Suprapubic skin (tissue), 4 donors: ENCODE data around the gene GNAQ. TPM values are rescaled to one million over a fixed set of nuclear protein-coding genes. Genes with fewer than 3 reads are reported as not detected.

Experiments
- DNase-seq, 2 donors: peaks; one replicate each; pipeline ENCODE4 v3.0.0-alpha.2; 2019; ENCODE audit warnings: low spot score in 2 of 2
- H3K27ac ChIP-seq: fragments of 200-600 bp; sonication (generic); one replicate; pipeline ENCODE4 v1.5.1; 2019
- H3K27me3 ChIP-seq: fragments of 200-600 bp; sonication (generic); one replicate; pipeline ENCODE4 v1.5.1; 2019
- H3K36me3 ChIP-seq: fragments of 200-600 bp; sonication (generic); one replicate; pipeline ENCODE4 v1.5.1; 2019
- H3K4me1 ChIP-seq: fragments of 200-600 bp; sonication (generic); one replicate; pipeline ENCODE4 v1.5.1; 2019
- H3K4me3 ChIP-seq: fragments of 200-600 bp; sonication (generic); one replicate; pipeline ENCODE4 v1.5.1; 2019; ENCODE audit warnings: mild to moderate bottlenecking
- H3K9me3 ChIP-seq: fragments of 200-600 bp; sonication (generic); one replicate; pipeline ENCODE4 v1.5.1; 2019
- CTCF ChIP-seq, 2 donors: fragments of 200-600 bp in 1 of 2; fragments of 450-650 bp in 1 of 2; sonication (generic) in 1 of 2; IDR thresholded peaks; one replicate each; pipeline ENCODE4 v1.5.1; 2016 to 2019; ENCODE audit warnings: antibody characterized with exemption in 2 of 2, mild to moderate bottlenecking in 1 of 2, moderate library complexity in 1 of 2
- EP300 ChIP-seq: sonication (generic); formaldehyde crosslinking; IDR thresholded peaks from one replicate; pipeline ENCODE4 v1.6.1; 2017; ENCODE audit warnings: antibody characterized with exemption
- POLR2A ChIP-seq, 2 donors: fragments of 450-650 bp; IDR thresholded peaks; one replicate each; pipeline ENCODE4 v1.6.1; 2017; ENCODE audit warnings: antibody characterized with exemption in 2 of 2, mild to moderate bottlenecking in 2 of 2, moderate library complexity in 2 of 2
- POLR2AphosphoS5 ChIP-seq, 3 donors: sonication (generic); formaldehyde crosslinking; IDR thresholded peaks; one replicate each; pipeline ENCODE4 v1.6.1; 2017; ENCODE audit warnings: antibody characterized with exemption in 3 of 3
- WGBS: methylation state at CpG from one replicate; pipeline ENCODE4 v1.1.5; 2018; 5-methylcytosine and 5-hydroxymethylcytosine counted together
- total RNA-seq, 4 donors: library from RNA; depleted of rRNA; stranded (reverse); fragments of >200 nt; gene quantifications; one replicate each; pipeline ENCODE4 v1.1.0, GENCODE V29; 2016

Gene GNAQ
- total RNA-seq, 4 donors from 2014 or later = 16.0 to 29.0 (median 17.7) TPM

DNA sequence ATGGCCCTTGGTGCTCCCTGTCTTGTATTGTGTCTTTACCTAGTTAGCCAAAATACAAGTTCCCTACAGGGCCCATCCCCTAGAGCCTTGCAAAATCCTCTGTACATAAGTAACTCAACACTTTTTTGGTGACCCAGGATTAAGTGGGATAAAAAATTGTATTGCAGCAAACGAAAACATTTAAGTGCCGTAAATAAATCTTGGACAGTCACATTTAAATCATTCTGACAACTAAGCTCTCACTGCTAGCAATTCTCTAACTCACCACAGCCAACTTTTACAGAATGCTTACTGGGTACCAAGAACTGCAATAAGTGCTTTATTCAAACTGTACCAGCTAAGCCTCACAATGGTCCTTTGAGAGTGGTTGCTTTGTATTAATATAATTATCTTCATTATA is 56.6 kb downstream of the GNAQ start:
- no peak overlapping the region for H3K4me3 ChIP-seq
- no peaks in the 10 kb centered on the region for H3K27me3 ChIP-seq
- H3K4me1 ChIP-seq = peaks cover 20% of the 10 kb centered on the region
- WGBS = 76% methylated on average over 2 of the region's 2 CpGs
- no peaks in the 10 kb centered on the region for H3K36me3 ChIP-seq
- no peak overlapping the region for H3K27ac ChIP-seq
- TF ChIP-seq POLR2A (IDR thresholded peaks at IDR 0.05) (no peak), CTCF (IDR thresholded peaks at IDR 0.05) (no peak), POLR2AphosphoS5 (IDR thresholded peaks at IDR 0.05) (no peak), EP300 (no peak)
- no peak for DNase-seq
- no peaks in the 10 kb centered on the region for H3K9me3 ChIP-seq

GRCh38 chr9:77974434-77974833 is 57.2 kb downstream of the GNAQ start:
- DNase-seq = no peak
- Histone ChIP-seq H3K4me1 (peaks cover 20% of the 10 kb centered on the region), H3K9me3 (no peaks in the 10 kb centered on the region), H3K27me3 (no peaks in the 10 kb centered on the region), H3K4me3 (no peak overlapping the region), H3K27ac (no peak overlapping the region), H3K36me3 (no peaks in the 10 kb centered on the region)
- TF ChIP-seq POLR2A (IDR thresholded peaks at IDR 0.05) (no peak), EP300 (no peak), POLR2AphosphoS5 (IDR thresholded peaks at IDR 0.05) (no peak), CTCF (IDR thresholded peaks at IDR 0.05) (no peak)
- 52% methylated on average over 2 of the region's 2 CpGs for WGBS

DNA sequence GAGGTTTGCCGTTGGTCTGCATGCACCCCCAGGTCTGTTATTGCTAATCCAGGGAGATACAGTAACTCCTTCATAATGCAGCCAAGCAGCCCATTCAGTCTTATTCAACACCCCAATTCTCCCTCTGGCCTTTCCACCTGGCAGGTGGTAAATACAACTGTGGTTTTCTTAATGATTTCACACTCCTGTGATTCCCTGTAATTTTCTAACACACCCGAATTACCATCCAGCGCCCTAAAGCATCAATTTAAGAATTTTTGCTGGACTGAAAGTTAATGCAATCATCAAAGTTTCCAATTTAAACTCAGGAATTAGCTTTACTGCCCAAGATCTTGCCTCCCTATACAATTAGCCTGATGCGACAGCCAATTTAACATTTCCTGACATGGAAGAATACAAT is 62.5 kb downstream of the GNAQ start:
- no peak for TF ChIP-seq EP300
- no peak for TF ChIP-seq CTCF (IDR thresholded peaks at IDR 0.05)
- TF ChIP-seq POLR2AphosphoS5 (IDR thresholded peaks at IDR 0.05) = no peak
- TF ChIP-seq POLR2A (IDR thresholded peaks at IDR 0.05) = no peak
- WGBS = 79% methylated on average over 4 of the region's 4 CpGs
- peaks cover 9% of the 10 kb centered on the region for H3K4me1 ChIP-seq

DNA sequence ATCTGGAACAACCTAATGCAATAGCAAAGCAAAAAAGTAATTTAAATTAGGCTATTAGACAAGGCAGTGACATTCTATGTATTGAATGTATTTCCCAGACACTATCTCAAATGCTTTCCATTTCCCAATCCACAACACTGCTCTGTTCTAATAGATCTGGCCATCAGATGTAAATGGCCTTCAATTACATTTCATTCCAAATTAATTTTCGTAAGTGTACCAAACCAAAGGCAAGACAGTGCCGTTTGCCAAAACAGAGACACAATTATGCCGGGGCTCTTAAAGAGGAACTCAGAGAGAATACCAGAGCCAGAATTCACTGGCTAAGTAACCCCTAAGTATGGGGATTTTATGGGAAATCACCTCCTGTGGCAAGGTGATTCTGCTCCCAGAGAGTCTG is 63.1 kb downstream of the GNAQ start:
- WGBS = 48% methylated on average over 3 of the region's 3 CpGs
- DNase-seq = no peak
- TF ChIP-seq EP300 = no peak
- TF ChIP-seq POLR2A (IDR thresholded peaks at IDR 0.05) = no peak
- Histone ChIP-seq H3K9me3 (no peaks in the 10 kb centered on the region), H3K36me3 (no peaks in the 10 kb centered on the region), H3K27me3 (no peaks in the 10 kb centered on the region), H3K4me1 (peaks cover 9% of the 10 kb centered on the region), H3K4me3 (no peak overlapping the region), H3K27ac (no peak overlapping the region)

More for the DNA sequence above, 62.5 kb downstream of the GNAQ start:
- Histone ChIP-seq H3K9me3 (no peaks in the 10 kb centered on the region), H3K4me3 (no peak overlapping the region), H3K36me3 (no peaks in the 10 kb centered on the region), H3K27me3 (no peaks in the 10 kb centered on the region), H3K27ac (no peak overlapping the region)
- DNase-seq = no peak

DNA sequence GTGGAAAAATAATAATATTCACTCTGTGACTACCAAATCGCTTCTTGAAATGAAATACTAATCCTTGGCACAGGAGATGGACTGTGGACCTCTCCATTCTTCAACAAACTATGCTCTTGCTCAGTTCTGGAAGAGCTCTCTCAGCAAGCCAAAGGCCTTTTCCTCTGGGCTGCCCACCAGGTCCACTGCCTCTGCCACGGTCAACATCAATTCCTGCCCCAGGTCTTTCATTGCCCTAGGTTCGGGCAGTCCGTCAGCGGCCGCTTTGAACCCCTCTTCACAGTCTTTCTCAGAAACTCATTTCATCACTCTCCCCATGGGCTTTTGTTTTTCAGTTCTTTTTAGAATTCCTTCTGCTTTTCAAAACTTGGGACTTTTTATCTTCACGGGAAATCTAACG is 64.9 kb downstream of the GNAQ start:
- no peak for TF ChIP-seq POLR2A (IDR thresholded peaks at IDR 0.05)
- no peak for TF ChIP-seq CTCF (IDR thresholded peaks at IDR 0.05)
- no peak for TF ChIP-seq EP300
- TF ChIP-seq POLR2AphosphoS5 (IDR thresholded peaks at IDR 0.05) = no peak
- Histone ChIP-seq H3K4me1 (peaks cover 9% of the 10 kb centered on the region), H3K27ac (no peak overlapping the region), H3K27me3 (no peaks in the 10 kb centered on the region), H3K9me3 (no peaks in the 10 kb centered on the region), H3K4me3 (no peak overlapping the region), H3K36me3 (no peaks in the 10 kb centered on the region)
- 87% methylated on average over 8 of the region's 8 CpGs for WGBS
- DNase-seq = no peak
